ENCODE data around the gene CPXM2.

DNA sequence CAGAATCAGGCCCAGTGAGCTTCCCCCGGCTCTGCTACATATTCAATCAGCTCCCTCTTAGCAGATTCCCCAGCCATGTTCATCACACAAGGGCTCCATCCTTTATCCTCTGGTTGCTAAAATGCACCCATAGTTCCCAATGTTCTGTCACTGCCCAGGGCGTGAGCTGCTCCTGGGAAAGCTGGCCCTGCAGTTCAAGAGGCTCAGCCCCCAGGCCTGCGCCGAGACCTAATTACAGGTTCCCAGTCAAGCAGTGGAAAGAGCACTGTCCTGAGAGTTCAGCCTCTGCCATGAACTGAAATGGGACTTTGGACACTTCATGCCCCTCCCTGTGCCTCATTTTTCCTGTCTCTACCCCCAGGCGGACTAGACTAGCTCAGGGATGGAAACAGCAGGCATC, 149.9 kb downstream of the CPXM2 start:
- TF ChIP-seq, protein P1, sequence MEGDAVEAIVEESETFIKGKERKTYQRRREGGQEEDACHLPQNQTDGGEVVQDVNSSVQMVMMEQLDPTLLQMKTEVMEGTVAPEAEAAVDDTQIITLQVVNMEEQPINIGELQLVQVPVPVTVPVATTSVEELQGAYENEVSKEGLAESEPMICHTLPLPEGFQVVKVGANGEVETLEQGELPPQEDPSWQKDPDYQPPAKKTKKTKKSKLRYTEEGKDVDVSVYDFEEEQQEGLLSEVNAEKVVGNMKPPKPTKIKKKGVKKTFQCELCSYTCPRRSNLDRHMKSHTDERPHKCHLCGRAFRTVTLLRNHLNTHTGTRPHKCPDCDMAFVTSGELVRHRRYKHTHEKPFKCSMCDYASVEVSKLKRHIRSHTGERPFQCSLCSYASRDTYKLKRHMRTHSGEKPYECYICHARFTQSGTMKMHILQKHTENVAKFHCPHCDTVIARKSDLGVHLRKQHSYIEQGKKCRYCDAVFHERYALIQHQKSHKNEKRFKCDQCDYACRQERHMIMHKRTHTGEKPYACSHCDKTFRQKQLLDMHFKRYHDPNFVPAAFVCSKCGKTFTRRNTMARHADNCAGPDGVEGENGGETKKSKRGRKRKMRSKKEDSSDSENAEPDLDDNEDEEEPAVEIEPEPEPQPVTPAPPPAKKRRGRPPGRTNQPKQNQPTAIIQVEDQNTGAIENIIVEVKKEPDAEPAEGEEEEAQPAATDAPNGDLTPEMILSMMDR (IDR thresholded peaks at IDR 0.05) = no peak
- TF ChIP-seq POLR2AphosphoS5 (IDR thresholded peaks at IDR 0.05; ENCODE audit: low read depth, low read length) (no peak), SIN3A (IDR thresholded peaks at IDR 0.05; ENCODE audit: borderline replicate concordance, insufficient read depth, low read depth, low read length) (no peak), TCF7L2 (IDR thresholded peaks at IDR 0.05; ENCODE audit: low read depth, low read length) (no peak)

Data from Panc1 (cell line).